ENCODE results near the gene ZNF662. TPM values are rescaled to one million over a fixed set of nuclear protein-coding genes. Genes with fewer than 3 reads are reported as not detected.

Gene ZNF662
- total RNA-seq, 1 experiment from 2014 or later: not detected

DNA sequence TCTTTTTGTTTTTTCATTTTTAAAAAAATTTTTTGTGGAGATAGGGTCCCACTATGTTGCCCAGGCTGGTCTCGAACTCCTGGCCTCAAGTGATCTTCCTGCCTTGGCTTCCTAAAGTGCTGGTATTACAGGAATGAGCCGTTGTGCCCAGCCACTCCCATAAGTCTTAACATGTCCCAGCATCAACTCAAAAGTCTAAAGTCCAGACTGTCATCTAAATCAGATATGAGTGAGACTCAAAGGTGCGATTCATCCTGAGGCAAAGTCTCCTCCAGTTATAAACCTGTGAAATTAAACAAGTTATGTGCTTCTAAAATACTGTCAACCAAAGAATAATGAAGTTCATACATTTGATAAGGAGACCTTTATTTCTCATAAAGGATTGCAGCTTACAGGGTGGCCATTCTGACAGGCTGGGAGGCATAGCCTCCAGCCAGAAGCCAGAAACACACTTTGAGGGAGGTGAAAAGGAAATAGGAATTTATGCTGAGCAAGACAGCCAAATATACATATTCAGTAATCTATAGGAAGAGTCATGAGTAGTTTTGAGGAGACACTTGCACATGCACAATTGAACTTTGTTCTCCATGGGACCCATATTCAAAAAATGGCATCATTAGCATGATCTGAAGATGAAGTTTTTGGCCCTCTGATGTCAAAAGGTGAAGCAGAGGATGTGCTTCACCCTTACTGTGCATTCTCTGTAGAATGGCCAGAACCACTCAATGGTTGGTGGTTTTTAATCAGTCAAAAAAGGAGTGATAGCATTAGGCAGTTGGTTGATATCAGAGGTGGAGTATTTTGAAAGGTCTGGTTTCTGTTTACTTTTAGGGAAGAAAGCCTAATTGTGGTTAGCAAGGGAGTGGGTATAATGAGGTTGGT is 11.0 kb upstream of the ZNF662 start:
- Histone ChIP-seq H3K4me2 (ENCODE audit: low read length) (no peak overlapping the region), H3K4me1 (ENCODE audit: control insufficient read depth in 1 of 2, insufficient read depth in 2 of 2, low read length in 2 of 2) (no peaks in the 10 kb centered on the region; a peak in 1 of 4 replicates), H3K79me2 (ENCODE audit: insufficient read depth, low read length) (no peaks in the 10 kb centered on the region), H3K36me3 (ENCODE audit: control insufficient read depth in 1 of 2, insufficient read depth in 2 of 2, low read length in 2 of 2) (no peaks in the 10 kb centered on the region), H3K9ac (ENCODE audit: low read length) (no peak overlapping the region), H3K27me3 (ENCODE audit: insufficient read depth, low read length) (no peaks in the 10 kb centered on the region), H3K27ac (ENCODE audit: low read depth, low read length) (no peak overlapping the region), H3K4me3 (replicated peaks in 1 of 2; ENCODE audit: low read depth in 1 of 2, low read length in 2 of 2) (no peak overlapping the region), H3K9me3 (ENCODE audit: control insufficient read depth in 1 of 2, insufficient read depth in 1 of 2, low read depth in 1 of 2, low read length in 2 of 2) (no peaks in the 10 kb centered on the region), H4K20me1 (ENCODE audit: insufficient read depth) (no peaks in the 10 kb centered on the region), H3K9me2 (ENCODE audit: insufficient read depth) (no peaks in the 10 kb centered on the region), H2AFZ (ENCODE audit: low read depth, low read length, poor library complexity, severe bottlenecking) (no peak overlapping the region)
- TF ChIP-seq POLR2A (IDR thresholded peaks at IDR 0.05; ENCODE audit: borderline replicate concordance, extremely low read depth, insufficient read depth, insufficient read length) (no peak), EZH2phosphoT487 (IDR thresholded peaks at IDR 0.05; ENCODE audit: borderline replicate concordance) (no peak), ELF1 (IDR thresholded peaks at IDR 0.05; ENCODE audit: borderline replicate concordance, low read depth) (no peak), EGR1 (IDR thresholded peaks at IDR 0.05; ENCODE audit: low read depth) (no peak), CBX3 (IDR thresholded peaks at IDR 0.05; ENCODE audit: low read depth) (no peak), POLR2AphosphoS5 (IDR thresholded peaks at IDR 0.05; ENCODE audit: low read depth, low read length) (no peak), ZNF274 (IDR thresholded peaks at IDR 0.05; ENCODE audit: low read depth, low read length) (no peak)
- TF ChIP-seq, protein P1, sequence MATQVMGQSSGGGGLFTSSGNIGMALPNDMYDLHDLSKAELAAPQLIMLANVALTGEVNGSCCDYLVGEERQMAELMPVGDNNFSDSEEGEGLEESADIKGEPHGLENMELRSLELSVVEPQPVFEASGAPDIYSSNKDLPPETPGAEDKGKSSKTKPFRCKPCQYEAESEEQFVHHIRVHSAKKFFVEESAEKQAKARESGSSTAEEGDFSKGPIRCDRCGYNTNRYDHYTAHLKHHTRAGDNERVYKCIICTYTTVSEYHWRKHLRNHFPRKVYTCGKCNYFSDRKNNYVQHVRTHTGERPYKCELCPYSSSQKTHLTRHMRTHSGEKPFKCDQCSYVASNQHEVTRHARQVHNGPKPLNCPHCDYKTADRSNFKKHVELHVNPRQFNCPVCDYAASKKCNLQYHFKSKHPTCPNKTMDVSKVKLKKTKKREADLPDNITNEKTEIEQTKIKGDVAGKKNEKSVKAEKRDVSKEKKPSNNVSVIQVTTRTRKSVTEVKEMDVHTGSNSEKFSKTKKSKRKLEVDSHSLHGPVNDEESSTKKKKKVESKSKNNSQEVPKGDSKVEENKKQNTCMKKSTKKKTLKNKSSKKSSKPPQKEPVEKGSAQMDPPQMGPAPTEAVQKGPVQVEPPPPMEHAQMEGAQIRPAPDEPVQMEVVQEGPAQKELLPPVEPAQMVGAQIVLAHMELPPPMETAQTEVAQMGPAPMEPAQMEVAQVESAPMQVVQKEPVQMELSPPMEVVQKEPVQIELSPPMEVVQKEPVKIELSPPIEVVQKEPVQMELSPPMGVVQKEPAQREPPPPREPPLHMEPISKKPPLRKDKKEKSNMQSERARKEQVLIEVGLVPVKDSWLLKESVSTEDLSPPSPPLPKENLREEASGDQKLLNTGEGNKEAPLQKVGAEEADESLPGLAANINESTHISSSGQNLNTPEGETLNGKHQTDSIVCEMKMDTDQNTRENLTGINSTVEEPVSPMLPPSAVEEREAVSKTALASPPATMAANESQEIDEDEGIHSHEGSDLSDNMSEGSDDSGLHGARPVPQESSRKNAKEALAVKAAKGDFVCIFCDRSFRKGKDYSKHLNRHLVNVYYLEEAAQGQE (IDR thresholded peaks at IDR 0.05; ENCODE audit: low read depth): no peak
- TF ChIP-seq, protein P2, sequence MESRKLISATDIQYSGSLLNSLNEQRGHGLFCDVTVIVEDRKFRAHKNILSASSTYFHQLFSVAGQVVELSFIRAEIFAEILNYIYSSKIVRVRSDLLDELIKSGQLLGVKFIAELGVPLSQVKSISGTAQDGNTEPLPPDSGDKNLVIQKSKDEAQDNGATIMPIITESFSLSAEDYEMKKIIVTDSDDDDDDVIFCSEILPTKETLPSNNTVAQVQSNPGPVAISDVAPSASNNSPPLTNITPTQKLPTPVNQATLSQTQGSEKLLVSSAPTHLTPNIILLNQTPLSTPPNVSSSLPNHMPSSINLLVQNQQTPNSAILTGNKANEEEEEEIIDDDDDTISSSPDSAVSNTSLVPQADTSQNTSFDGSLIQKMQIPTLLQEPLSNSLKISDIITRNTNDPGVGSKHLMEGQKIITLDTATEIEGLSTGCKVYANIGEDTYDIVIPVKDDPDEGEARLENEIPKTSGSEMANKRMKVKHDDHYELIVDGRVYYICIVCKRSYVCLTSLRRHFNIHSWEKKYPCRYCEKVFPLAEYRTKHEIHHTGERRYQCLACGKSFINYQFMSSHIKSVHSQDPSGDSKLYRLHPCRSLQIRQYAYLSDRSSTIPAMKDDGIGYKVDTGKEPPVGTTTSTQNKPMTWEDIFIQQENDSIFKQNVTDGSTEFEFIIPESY (IDR thresholded peaks at IDR 0.05; ENCODE audit: extremely low read depth, insufficient replicate concordance, low read length): no peak
- no peak for DNase-seq (ENCODE audit: low read depth, low spot score)
- POLR2A ChIA-PET: no interaction called here
- RAD21 ChIA-PET (ENCODE audit: low non-redundant PET in 1 of 2, low total read pairs in 2 of 2, uncharacterized antibody in 2 of 2, unreplicated experiment in 2 of 2): no interaction called here
- ATAC-seq: no peak
- CTCF ChIA-PET: no interaction called here
- intact Hi-C loops (cut with micrococcal nuclease): no loop called here
- no TSS peak for BruUV-seq (replicated peaks)
